ENCODE measurements around the gene TEDC2. TPM values are rescaled to one million over a fixed set of nuclear protein-coding genes. Genes with fewer than 3 reads are reported as not detected.

TEDC2 gene
- total RNA-seq, 4 donors from 2014 or later: 0.83 to 0.96 TPM; not detected in 2

- WGBS, 2 donors: 93 to 94% methylated on average over 13 to 16 of the region's 16 CpGs
- TF ChIP-seq CTCF (IDR thresholded peaks at IDR 0.05) (no peak), POLR2A (IDR thresholded peaks at IDR 0.05) (no peak)
- Histone ChIP-seq H3K27me3 (no peaks in the 10 kb centered on the region), H3K4me3 (replicated peaks in 1 of 3) (no peak overlapping the region), H3K27ac (peak overlapping the region in 1 of 3 donors; percentile 61), H3K36me3 (no peaks in the 10 kb centered on the region), H3K4me1 (peaks cover 37 to 70% of the 10 kb centered on the region in 2 donors), H3K9me3 (no peaks in the 10 kb centered on the region)
- intact Hi-C loops (cut with DNase I): no loop called here
- DNase-seq: no peak
These were observed 29.7 kb downstream of the TEDC2 start for GRCh38 chr16:2489581-2489980.

- peak; percentile 74 to 77 for DNase-seq
- H3K4me1 ChIP-seq: peaks cover 35 to 67% of the 10 kb centered on the region in 2 donors
- H3K27ac ChIP-seq: peak overlapping the region; percentile 47 to 74 (median 61)
- no peak for TF ChIP-seq CTCF (IDR thresholded peaks at IDR 0.05)
- no peak for TF ChIP-seq POLR2A (IDR thresholded peaks at IDR 0.05)
- H3K9me3 ChIP-seq: no peaks in the 10 kb centered on the region
- WGBS, 2 donors: 50 to 64% methylated on average over 8 to 20 of the region's 23 CpGs
- no peak overlapping the region for H3K4me3 ChIP-seq (replicated peaks in 1 of 3)
- intact Hi-C loops (cut with DNase I): no loop called here
- no peaks in the 10 kb centered on the region for H3K36me3 ChIP-seq
- H3K27me3 ChIP-seq: no peaks in the 10 kb centered on the region
These were observed 30.5 kb downstream of the TEDC2 start for GRCh38 chr16:2490190-2491105.

- Histone ChIP-seq H3K27me3 (no peaks in the 10 kb centered on the region), H3K36me3 (peaks cover 0 to 10% of the 10 kb centered on the region in 2 donors), H3K4me3 (replicated peaks in 1 of 3) (no peak overlapping the region), H3K27ac (peak overlapping the region in 1 of 3 donors; percentile 58), H3K9me3 (no peaks in the 10 kb centered on the region), H3K4me1 (peaks cover 31 to 62% of the 10 kb centered on the region in 2 donors)
- DNase-seq: no peak
- intact Hi-C loops (cut with DNase I): no loop called here
- 91 to 95% methylated on average over 13 of the region's 13 CpGs for WGBS, 2 donors
- TF ChIP-seq CTCF (IDR thresholded peaks at IDR 0.05) (no peak), POLR2A (IDR thresholded peaks at IDR 0.05) (no peak)
These were observed 32.4 kb downstream of the TEDC2 start for GRCh38 chr16:2492292-2492691.

GRCh38 chr16:2493605-2494004 is 33.7 kb downstream of the TEDC2 start:
- DNase-seq: peak; percentile 70 to 73
- Histone ChIP-seq H3K4me1 (peaks cover 41 to 67% of the 10 kb centered on the region in 2 donors), H3K4me3 (replicated peaks in 1 of 3) (no peak overlapping the region), H3K36me3 (peaks cover 0 to 10% of the 10 kb centered on the region in 2 donors), H3K27ac (peak overlapping the region; percentile 41 to 58 (median 52)), H3K27me3 (no peaks in the 10 kb centered on the region), H3K9me3 (no peaks in the 10 kb centered on the region)
- 31 to 36% methylated on average over 6 of the region's 6 CpGs for WGBS, 2 donors
- intact Hi-C loops (cut with DNase I): no loop called here
- TF ChIP-seq POLR2A (IDR thresholded peaks at IDR 0.05) (no peak), CTCF (IDR thresholded peaks at IDR 0.05) (peak in 3 of 6 experiments; percentile 5 to 26 (median 25))

GRCh38 chr16:2494616-2495015 is 34.7 kb downstream of the TEDC2 start:
- no peak for DNase-seq
- H3K27me3 ChIP-seq: no peaks in the 10 kb centered on the region
- TF ChIP-seq CTCF (IDR thresholded peaks at IDR 0.05): no peak
- no peak for TF ChIP-seq POLR2A (IDR thresholded peaks at IDR 0.05)
- peaks cover 49 to 77% of the 10 kb centered on the region in 2 donors for H3K4me1 ChIP-seq
- peak overlapping the region in 1 of 3 donors; percentile 24 for H3K27ac ChIP-seq
- H3K9me3 ChIP-seq: no peaks in the 10 kb centered on the region
- WGBS, 2 donors: 63 to 78% methylated on average over 5 of the region's 5 CpGs
- peaks cover 0 to 10% of the 10 kb centered on the region in 2 donors for H3K36me3 ChIP-seq
- H3K4me3 ChIP-seq (replicated peaks in 1 of 3): no peak overlapping the region
- intact Hi-C loops (cut with DNase I): no loop called here
